ENCODE data around the gene HPSE2. TPM values are rescaled to one million over a fixed set of nuclear protein-coding genes. Genes with fewer than 3 reads are reported as not detected.

HPSE2 gene
- total RNA-seq, 1 experiment from 2014 or later: 0.20 TPM

GRCh38 chr10:98649170-98649569, 586.5 kb downstream of the HPSE2 start:
- Mint-ChIP-seq H3K9me3 (no peaks in the 10 kb centered on the region), H3K36me3 (ENCODE audit: insufficient read depth in 1 of 3, low read depth in 3 of 3) (peaks cover 0 to 4% (median 0%) of the 10 kb centered on the region in 3 experiments; a peak in 3 of 7 replicates), H3K27ac (no peak overlapping the region), H3K4me3 (no peak overlapping the region), H3K4me1 (peaks cover 29 to 37% of the 10 kb centered on the region in 2 experiments), H3K27me3 (ENCODE audit: low read depth) (no peaks in the 10 kb centered on the region)
- Histone ChIP-seq H3K18ac (ENCODE audit: insufficient read length, low read depth, low read length) (no peak overlapping the region), H3K23ac (ENCODE audit: insufficient read length, low read depth, low read length) (no peak overlapping the region), H2BK5ac (ENCODE audit: insufficient read length, low read length) (no peak overlapping the region), H3T11ph (ENCODE audit: low read length) (no peak overlapping the region), H4K20me1 (ENCODE audit: control insufficient read depth, insufficient read depth, insufficient read length) (no peaks in the 10 kb centered on the region), H3K9ac (ENCODE audit: extremely low read depth, insufficient read length, low read length) (no peak overlapping the region), H2BK15ac (ENCODE audit: low read depth, low read length) (no peak overlapping the region), H3K14ac (ENCODE audit: insufficient read depth, low read length) (no peak overlapping the region), H2BK120ac (ENCODE audit: low read depth, low read length, poor library complexity, severe bottlenecking) (no peak overlapping the region), H4K8ac (replicated peaks; ENCODE audit: insufficient read length, low read depth, low read length) (no peak overlapping the region), H3K4ac (ENCODE audit: low read depth, low read length) (no peak overlapping the region), H2BK20ac (ENCODE audit: low read depth, low read length, poor library complexity, severe bottlenecking) (no peak overlapping the region), H3K4me2 (ENCODE audit: insufficient read depth, insufficient read length, low read length) (no peak overlapping the region), H2AFZ (ENCODE audit: low read length) (no peak overlapping the region), H3K27me3 (ENCODE audit: insufficient read depth, low read length) (no peaks in the 10 kb centered on the region), H2AK5ac (ENCODE audit: insufficient read length, low read length) (no peak overlapping the region), H3K27ac (ENCODE audit: insufficient read length, low read depth, low read length) (no peak overlapping the region), H3K79me1 (ENCODE audit: insufficient read depth, low read depth, low read length, poor library complexity, severe bottlenecking) (no peaks in the 10 kb centered on the region), H2BK12ac (ENCODE audit: insufficient read length, low read depth, low read length) (no peak overlapping the region), H4K91ac (ENCODE audit: insufficient read length, low read depth, low read length) (no peak overlapping the region), H3K79me2 (ENCODE audit: insufficient read depth, low read length) (no peaks in the 10 kb centered on the region), H3K4me1 (ENCODE audit: insufficient read depth, low read length) (peaks cover 8% of the 10 kb centered on the region), H3K23me2 (ENCODE audit: insufficient read length, low read depth, low read length, poor library complexity, severe bottlenecking) (no peaks in the 10 kb centered on the region), H4K5ac (ENCODE audit: insufficient read length, low read depth, low read length) (no peak overlapping the region), H3K56ac (ENCODE audit: insufficient read length, low read depth, low read length) (no peak overlapping the region), H3K9me3 (ENCODE audit: control insufficient read depth, low read depth, low read length) (no peaks in the 10 kb centered on the region)
- DNase-seq: no peak
- no peak for TF ChIP-seq CTCF (conservative IDR thresholded peaks at IDR 0.05)
- WGBS (ENCODE audit: extremely low coverage, insufficient read length, low lambda C conversion rate): no CpG with 5 or more reads among the region's 2 CpGs
